NK-92 (cell line): ENCODE data around the gene STX8.

ENCODE experiments used
- DNase-seq: peaks from one replicate; lab custom pipeline; 2025; ENCODE audit not compliant: unreplicated experiment; lab: John Stamatoyannopoulos, UW

STX8 gene

GRCh38 chr17:9446528-9446927 lies 129.1 kb downstream of the STX8 start:
- DNase-seq = no peak

DNA sequence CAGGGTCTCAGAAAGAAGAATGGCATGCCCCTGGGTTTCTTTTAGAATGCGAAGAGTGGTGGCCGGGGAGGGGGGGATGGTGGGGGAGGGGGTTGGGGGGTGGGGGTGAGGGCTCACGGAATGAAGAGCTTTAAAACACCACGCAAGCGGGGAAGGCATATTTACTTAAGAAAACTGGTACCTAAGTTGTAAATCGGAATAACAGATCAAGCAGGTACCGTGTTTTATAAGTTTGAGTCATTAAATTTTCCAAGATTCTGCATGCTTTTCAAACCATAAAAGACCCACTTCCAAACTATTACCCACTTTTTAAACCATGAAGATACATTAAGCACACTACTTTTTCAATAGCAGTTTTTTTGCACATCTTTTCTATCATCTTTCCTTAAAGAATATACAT lies 130.2 kb downstream of the STX8 start:
- no peak for DNase-seq

DNA sequence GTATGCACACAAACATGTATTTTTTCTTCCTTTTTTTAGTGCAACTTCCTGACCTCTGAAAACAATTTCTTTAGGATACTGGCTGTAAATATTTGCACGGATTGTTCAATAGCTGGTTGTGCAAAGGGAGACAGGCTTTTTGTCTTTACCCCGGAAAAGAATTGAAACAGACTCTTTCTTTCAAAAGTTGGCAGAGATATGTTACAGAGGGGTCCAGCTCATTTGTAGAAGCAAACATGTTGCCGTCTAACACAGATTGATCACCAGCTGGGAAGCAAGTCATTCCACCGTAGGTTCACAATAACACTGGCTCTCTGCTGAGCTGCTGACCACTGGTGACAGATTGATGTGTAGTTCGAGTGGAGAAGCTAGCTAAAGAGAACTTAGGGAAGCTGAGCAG lies 130.9 kb downstream of the STX8 start:
- no peak for DNase-seq

GRCh38 chr17:9443811-9444210 lies 131.8 kb downstream of the STX8 start:
- no peak for DNase-seq

DNA sequence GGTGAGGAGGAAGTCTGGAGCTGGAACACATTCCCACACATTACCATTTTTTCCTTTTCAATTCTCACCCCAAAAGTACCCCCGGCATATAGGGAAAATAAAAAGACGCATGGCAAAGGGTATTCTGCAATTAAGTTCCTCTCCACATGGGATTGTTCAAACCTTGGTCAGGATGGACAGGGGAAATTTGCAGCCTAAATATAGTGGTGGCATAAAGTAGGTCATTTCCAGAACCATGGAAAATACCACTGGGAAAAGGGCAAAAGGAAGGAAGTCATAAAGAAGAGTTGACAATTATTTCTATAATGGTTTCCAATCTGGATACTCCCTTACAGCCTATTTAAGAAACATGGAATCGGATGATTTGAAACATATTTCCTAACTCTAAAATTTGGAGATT lies 135.8 kb downstream of the STX8 start:
- no peak for DNase-seq

GRCh38 chr17:9436630-9437029 lies 139.0 kb downstream of the STX8 start:
- DNase-seq = no peak

DNA sequence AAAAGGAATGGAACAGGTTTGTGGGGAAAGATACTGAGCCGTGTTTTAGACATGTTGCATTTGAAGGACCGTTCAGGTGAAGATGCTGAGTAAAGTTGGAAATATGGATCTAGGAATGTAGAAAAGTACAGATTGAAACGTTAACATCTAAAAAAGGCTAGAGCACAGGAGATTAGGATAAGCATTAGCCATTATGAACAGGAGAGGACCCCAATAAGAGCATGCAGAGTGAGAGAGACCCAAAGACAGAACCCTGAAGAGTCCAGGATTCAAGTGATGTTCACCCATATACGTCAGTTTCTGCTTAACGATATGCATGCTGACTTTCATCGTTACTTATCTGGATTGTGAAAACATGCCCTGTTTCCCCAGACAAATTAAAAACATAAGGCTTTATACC lies 140.5 kb downstream of the STX8 start:
- DNase-seq = no peak

GRCh38 chr17:9434642-9435057 lies 141.0 kb downstream of the STX8 start:
- no peak for DNase-seq

DNA sequence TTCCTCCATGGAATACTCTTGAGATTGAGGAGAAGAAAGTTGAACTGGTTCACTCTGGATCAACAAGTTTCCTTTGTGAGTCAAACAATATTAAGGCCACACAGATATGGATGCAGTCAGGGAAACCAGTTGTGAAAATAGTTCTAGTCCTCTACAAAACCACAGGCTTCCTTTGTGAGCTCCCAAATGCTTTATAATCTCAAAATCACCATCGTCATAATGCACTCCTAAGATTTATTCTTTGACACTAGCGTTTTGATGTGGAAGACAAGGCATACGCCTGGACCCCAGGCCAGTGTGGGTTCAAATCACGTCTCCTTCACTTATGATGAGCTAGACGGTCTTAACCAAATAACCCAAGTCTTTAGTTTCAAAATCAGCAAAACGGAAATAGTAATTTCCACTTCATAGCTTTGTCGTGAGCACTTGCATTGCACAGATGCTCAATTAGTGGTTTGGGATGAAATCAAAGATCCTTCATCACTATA lies 142.6 kb downstream of the STX8 start:
- no peak for DNase-seq

- no peak for DNase-seq
Observed at GRCh38 chr17:9432134-9432885, 143.3 kb downstream of the STX8 start.

DNA sequence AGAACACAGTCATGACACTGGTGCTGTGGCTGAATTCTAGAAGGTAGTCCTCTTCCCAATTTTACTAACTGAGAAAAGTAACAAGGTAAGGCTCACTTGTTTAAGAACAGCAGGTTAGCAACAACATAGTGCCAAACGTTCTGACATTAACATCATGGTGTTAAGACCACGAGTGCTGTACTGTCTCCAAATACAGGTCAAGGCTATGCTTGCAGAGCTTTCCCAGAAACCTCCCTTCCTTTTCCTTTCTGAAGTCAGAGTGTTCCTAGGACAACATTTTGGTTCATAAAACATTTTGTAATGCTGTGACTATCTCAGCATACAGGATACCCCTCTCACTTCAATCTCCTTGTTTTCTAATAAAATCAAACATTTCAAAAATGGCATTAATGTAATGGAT lies 144.0 kb downstream of the STX8 start:
- no peak for DNase-seq

DNA sequence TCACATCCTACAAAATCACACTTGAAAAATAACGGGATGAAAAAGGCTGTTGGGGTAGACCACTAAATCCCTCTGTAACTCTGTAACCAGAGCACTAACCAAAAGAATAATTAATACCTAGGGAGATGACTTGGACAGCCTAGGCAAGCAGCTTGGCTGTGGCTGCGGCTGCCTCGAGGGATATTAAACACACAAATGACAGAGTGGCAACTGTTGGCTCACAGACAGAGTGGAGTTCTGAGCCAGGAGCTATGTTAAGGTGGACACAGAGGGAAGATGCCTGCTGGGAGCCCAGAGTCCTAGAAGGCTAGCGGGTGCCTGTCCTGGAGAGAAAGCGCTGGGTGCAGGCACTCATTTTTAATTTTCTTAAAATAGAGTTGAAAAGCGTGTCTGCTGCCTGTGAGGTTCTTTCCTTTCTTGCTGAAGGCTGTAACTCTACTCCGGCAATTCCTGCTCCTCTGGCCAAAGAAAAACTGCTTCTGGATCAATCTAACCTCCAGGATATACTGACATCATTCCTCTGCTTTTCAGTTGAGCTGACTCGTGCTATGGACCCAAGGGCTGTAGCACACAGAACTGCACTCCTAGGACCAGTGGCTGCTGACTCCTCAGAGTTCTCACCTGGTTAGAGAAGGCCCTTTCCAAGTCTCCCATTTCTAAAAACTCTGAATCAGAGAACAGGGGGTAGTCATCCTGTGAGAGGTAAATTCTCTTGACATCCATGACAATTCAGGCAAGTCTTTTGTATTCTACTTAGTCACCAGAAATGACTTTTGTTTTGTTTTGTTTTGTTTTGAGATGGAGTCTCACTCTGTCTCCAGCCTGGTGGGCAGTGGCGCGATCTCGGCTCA lies 147.9 kb downstream of the STX8 start:
- DNase-seq = no peak

- no peak for DNase-seq
Observed at GRCh38 chr17:9424071-9424640, 151.5 kb downstream of the STX8 start.

DNA sequence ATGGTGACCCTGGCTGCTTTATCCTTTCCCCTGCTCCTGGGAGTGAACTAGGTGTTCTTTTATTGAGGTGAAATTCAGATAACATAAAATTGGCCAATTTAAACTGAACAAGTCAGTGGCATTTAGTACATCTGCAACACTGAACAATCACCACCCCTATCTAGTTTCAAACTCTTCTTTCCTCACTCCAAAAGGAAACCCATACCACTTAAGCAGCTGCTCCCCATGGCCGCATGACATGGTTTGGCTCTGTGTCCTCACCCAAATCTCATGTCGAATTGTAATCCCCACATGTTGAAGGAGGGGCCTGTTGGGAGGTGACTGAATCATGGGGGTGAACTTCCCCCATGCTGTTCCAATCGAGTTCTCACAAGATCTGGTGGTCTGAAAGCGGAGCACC lies 154.1 kb downstream of the STX8 start:
- no peak for DNase-seq

DNA sequence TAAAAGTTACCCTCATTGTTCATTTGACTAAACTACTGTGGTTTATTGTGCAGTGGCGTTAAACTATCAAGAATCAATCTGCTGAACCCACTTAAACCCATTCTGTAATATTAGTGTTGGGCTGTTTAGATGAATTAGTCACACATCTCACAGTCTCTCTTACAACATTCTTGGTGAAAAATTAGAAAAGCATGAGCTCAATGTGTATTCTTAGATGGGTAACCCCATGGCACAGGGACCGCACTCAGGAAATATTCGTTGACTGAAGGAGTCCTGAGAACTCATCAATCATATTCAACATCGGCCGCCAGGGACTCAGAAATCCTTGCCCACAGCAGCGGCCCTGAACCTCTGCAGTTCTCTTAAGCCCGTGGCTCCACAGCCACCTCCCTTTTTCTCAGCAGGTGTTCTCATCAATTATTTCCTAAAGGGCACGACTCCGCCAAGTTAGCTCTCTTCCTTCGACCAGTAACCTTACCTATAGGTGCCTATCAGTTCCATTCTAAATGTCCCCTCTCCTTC lies 155.6 kb downstream of the STX8 start:
- no peak for DNase-seq

GRCh38 chr17:9414471-9414870 lies 161.1 kb downstream of the STX8 start:
- DNase-seq = no peak

DNA sequence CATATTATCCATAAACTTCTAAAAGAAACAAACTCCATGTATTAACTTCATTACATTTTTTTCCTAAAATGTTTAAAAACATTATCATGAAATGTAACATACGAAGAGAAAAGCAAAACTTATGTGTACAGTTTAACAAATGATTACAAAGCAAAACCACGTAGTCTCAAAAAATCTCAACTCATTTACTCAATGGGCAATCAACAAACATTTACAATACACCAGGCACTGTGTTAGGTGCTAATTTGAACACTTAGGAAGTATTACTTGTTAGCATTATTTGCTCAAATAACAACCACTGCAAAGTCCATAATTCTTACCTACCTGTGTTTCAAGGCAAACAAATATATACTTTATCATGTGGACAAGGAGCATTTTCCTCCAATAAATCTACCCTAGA lies 164.9 kb downstream of the STX8 start:
- DNase-seq = no peak

DNA sequence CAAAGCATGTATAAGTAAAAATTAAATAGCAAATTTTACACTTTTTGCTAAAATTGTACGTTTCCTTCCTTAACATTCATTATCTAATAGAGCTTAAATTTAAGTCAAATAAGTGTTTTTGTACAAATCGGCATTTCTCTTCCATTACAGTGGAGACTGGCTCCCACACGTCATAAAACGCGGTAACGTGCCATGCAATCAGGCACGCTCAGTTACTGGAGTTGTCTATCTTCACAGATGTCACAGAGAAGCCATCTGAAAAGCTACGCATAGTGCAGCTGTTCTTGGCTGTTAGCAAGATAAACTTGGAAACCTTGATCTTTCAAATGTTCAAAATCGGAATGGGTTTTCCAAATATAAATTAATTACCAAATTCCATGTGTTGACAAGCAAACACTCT lies 165.3 kb downstream of the STX8 start:
- DNase-seq = no peak

GRCh38 chr17:9409878-9410277 lies 165.7 kb downstream of the STX8 start:
- no peak for DNase-seq

GRCh38 chr17:9408868-9409829 lies 166.5 kb downstream of the STX8 start:
- no peak for DNase-seq

GRCh38 chr17:9408381-9408780 lies 167.2 kb downstream of the STX8 start:
- no peak for DNase-seq
